ENCODE results near the gene IL17F. TPM values are rescaled to one million over a fixed set of nuclear protein-coding genes. Genes with fewer than 3 reads are reported as not detected.

The IL17F gene
- total RNA-seq, 1 experiment from 2014 or later: not detected

DNA sequence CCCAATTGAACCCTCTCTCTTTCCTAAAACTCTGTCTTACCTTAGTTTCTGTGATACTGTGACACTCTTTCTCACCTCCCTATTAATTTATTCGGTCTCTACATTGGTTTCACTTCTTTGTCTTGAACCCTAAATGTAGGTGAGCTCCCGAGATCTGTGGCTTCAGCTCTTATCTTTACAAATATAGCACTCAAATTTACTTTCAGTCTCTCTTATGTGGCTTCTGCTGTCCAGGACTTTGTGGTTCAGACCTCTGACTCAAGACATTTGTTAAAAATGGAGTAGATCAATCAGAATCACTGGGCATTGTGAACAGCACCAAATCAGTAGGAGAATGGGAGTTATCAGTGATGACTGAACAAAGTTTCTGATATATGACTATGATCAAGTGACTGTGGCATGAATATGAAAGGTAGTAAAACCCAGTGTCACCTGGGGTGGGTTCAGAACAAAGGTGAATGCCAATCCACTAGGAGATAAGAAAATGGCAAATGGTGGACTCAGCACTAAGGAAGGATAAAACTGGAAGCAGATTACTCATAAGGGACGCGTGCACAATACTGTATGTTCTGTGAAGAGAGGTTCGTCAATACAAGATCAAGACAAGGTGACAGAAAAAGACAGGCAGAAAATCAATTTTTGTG lies 27.2 kb downstream of the IL17F start:
- POLR2A ChIA-PET: no interaction called here
- H3K4me3 Mint-ChIP-seq (ENCODE audit: unreplicated experiment): no peak overlapping the region
- no peak for DNase-seq (ENCODE audit: unreplicated experiment)
- H3K27me3 Mint-ChIP-seq (ENCODE audit: insufficient read depth, unreplicated experiment): peaks cover 24% of the 10 kb centered on the region
- intact Hi-C loops (cut with micrococcal nuclease): no loop called here
- TF ChIP-seq, protein P1, sequence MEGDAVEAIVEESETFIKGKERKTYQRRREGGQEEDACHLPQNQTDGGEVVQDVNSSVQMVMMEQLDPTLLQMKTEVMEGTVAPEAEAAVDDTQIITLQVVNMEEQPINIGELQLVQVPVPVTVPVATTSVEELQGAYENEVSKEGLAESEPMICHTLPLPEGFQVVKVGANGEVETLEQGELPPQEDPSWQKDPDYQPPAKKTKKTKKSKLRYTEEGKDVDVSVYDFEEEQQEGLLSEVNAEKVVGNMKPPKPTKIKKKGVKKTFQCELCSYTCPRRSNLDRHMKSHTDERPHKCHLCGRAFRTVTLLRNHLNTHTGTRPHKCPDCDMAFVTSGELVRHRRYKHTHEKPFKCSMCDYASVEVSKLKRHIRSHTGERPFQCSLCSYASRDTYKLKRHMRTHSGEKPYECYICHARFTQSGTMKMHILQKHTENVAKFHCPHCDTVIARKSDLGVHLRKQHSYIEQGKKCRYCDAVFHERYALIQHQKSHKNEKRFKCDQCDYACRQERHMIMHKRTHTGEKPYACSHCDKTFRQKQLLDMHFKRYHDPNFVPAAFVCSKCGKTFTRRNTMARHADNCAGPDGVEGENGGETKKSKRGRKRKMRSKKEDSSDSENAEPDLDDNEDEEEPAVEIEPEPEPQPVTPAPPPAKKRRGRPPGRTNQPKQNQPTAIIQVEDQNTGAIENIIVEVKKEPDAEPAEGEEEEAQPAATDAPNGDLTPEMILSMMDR (IDR thresholded peaks at IDR 0.05; ENCODE audit: unreplicated experiment): no peak
- no peaks in the 10 kb centered on the region for H3K4me1 Mint-ChIP-seq (ENCODE audit: insufficient read depth, unreplicated experiment)
- H3K9me3 Mint-ChIP-seq (ENCODE audit: unreplicated experiment): no peaks in the 10 kb centered on the region
- H3K27ac Mint-ChIP-seq (ENCODE audit: low read depth, unreplicated experiment): no peak overlapping the region
- CTCF ChIA-PET: interaction anchor here (0.6 kb wide), 2 partner anchors 43 to 76 kb away, joined by 3 to 7 read pairs; no protein-coding TSS in a partner anchor
- H3K36me3 Mint-ChIP-seq (ENCODE audit: insufficient read depth, unreplicated experiment): no peaks in the 10 kb centered on the region
- BruUV-seq (replicated peaks): no TSS peak

DNA sequence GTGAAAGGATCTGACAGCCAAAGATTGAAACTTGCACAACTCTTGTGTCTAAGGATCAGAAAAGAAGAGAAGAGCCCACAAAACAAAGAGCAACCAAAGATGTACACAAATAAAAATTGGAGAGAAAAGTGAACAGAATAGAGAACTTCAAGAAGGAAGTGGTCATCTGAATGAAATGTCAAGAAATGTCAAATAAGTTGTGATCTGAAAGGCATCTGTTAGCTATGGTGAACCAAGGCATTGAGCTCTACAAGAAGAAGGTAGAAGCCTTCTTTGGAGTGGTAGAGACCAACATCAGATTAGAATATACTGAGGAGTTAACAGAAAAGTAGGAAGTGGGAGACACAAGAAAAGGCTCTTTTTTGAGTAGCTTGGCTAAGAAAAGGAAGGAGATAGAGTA lies 28.5 kb downstream of the IL17F start:
- no TSS peak for BruUV-seq (replicated peaks)
- TF ChIP-seq, protein P1 (IDR thresholded peaks at IDR 0.05; ENCODE audit: unreplicated experiment): no peak
- H3K9me3 Mint-ChIP-seq (ENCODE audit: unreplicated experiment): no peaks in the 10 kb centered on the region
- H3K4me3 Mint-ChIP-seq (ENCODE audit: unreplicated experiment): no peak overlapping the region
- ChIA-PET POLR2A (no interaction called here), CTCF (interaction anchor here (0.6 kb wide), 1 partner anchor 53 kb away, joined by 3 read pairs; no protein-coding TSS in a partner anchor)
- H3K4me1 Mint-ChIP-seq (ENCODE audit: insufficient read depth, unreplicated experiment): no peaks in the 10 kb centered on the region
- DNase-seq (ENCODE audit: unreplicated experiment): no peak
- intact Hi-C loops (cut with micrococcal nuclease): no loop called here
- H3K36me3 Mint-ChIP-seq (ENCODE audit: insufficient read depth, unreplicated experiment): no peaks in the 10 kb centered on the region
- peaks cover 14% of the 10 kb centered on the region for H3K27me3 Mint-ChIP-seq (ENCODE audit: insufficient read depth, unreplicated experiment)
- no peak overlapping the region for H3K27ac Mint-ChIP-seq (ENCODE audit: low read depth, unreplicated experiment)

DNA sequence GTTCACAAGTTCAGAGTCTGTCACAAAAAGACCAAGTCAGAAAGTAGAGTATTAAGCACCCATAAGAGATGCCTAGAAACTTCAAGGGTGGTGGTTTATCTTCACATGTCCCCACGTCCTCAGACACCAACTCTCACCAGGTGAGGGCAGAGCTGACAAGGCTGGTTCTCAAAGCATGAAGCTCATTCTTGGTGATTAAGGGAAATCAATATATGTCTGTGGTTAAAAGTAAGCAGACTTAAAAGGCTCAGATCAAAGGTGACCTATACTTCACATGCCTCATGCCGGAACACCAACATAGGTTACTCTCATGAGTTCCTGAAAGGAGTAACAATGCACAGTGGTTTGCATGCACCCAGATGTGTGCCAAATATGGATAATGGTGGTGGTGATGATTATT lies 31.2 kb downstream of the IL17F start:
- no peak overlapping the region for H3K27ac Mint-ChIP-seq (ENCODE audit: low read depth, unreplicated experiment)
- DNase-seq (ENCODE audit: unreplicated experiment): no peak
- H3K4me3 Mint-ChIP-seq (ENCODE audit: unreplicated experiment): no peak overlapping the region
- no TSS peak for BruUV-seq (replicated peaks)
- H3K9me3 Mint-ChIP-seq (ENCODE audit: unreplicated experiment): no peaks in the 10 kb centered on the region
- no peaks in the 10 kb centered on the region for H3K36me3 Mint-ChIP-seq (ENCODE audit: insufficient read depth, unreplicated experiment)
- intact Hi-C loops (cut with micrococcal nuclease): no loop called here
- CTCF ChIA-PET: interaction anchor here (3.0 kb wide), 1 partner anchor 20 kb away, joined by 13 read pairs; no protein-coding TSS in a partner anchor
- POLR2A ChIA-PET: no interaction called here
- no peaks in the 10 kb centered on the region for H3K4me1 Mint-ChIP-seq (ENCODE audit: insufficient read depth, unreplicated experiment)
- TF ChIP-seq, protein P1 (IDR thresholded peaks at IDR 0.05; ENCODE audit: unreplicated experiment): no peak
- H3K27me3 Mint-ChIP-seq (ENCODE audit: insufficient read depth, unreplicated experiment): peaks cover 14% of the 10 kb centered on the region

DNA sequence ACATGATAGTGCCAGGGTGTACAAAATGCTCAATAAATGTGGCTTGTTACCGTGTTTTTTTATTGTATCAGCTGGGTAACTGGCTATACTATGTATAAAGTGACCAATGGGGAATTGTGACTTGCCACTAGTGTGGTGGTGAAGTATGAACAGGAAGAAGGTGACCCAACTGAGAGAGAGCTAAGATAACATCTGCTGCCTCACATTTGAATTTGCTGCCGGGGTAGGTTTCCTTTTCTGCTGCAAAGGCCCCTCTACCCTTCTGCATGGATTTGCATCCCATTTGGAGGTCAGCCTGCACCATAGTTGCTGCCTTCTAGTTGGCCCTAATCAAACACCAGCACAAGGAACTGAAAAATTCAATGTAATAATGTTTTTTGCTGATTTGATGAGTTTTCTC lies 34.1 kb downstream of the IL17F start:
- Mint-ChIP-seq H3K36me3 (ENCODE audit: insufficient read depth, unreplicated experiment) (no peaks in the 10 kb centered on the region), H3K27me3 (ENCODE audit: insufficient read depth, unreplicated experiment) (peaks cover 14% of the 10 kb centered on the region), H3K9me3 (ENCODE audit: unreplicated experiment) (no peaks in the 10 kb centered on the region), H3K4me3 (ENCODE audit: unreplicated experiment) (no peak overlapping the region), H3K4me1 (ENCODE audit: insufficient read depth, unreplicated experiment) (no peaks in the 10 kb centered on the region), H3K27ac (ENCODE audit: low read depth, unreplicated experiment) (no peak overlapping the region)
- TF ChIP-seq, protein P1 (IDR thresholded peaks at IDR 0.05; ENCODE audit: unreplicated experiment): no peak
- no TSS peak for BruUV-seq (replicated peaks)
- ChIA-PET POLR2A (no interaction called here), CTCF (interaction anchor here (0.8 to 1.0 kb wide), 2 partner anchors 17 to 53 kb away, joined by 3 read pairs; no protein-coding TSS in a partner anchor)
- no peak for DNase-seq (ENCODE audit: unreplicated experiment)
- intact Hi-C loops (cut with micrococcal nuclease): no loop called here

Measured in MCF 10A (cell line).